SU-DHL-6 (cell line): ENCODE measurements around the gene FNIP2.

ENCODE experiments used
- H2AFZ ChIP-seq: fragments of 200-600 bp; sonication (generic); 2 replicates; pipeline ENCODE4 v1.6.1; 2014; ENCODE audit warnings: low read depth, mild to moderate bottlenecking, moderate library complexity, mixed read lengths, antibody characterized with exemption, low read length; ENCODE audit not compliant: severe bottlenecking
- H3F3A ChIP-seq: fragments of 200-600 bp; shearing (Covaris generic); 2 replicates; pipeline ENCODE4 v1.6.0; 2016; ENCODE audit warnings: antibody characterized with exemption, mild to moderate bottlenecking; ENCODE audit not compliant: insufficient read depth
- H3K27ac ChIP-seq: fragments of 200-600 bp; sonication (generic); 2 replicates; pipeline ENCODE4 v1.5.1; 2016; ENCODE audit warnings: low read depth, mild to moderate bottlenecking, low read length, moderate library complexity, mixed read lengths
- H3K27me3 ChIP-seq: fragments of 200-600 bp; sonication (generic), shearing (Covaris generic); 2 replicates; pipeline ENCODE4 v1.6.0; 2014; ENCODE audit warnings: mild to moderate bottlenecking, low read length
- H3K36me3 ChIP-seq: fragments of 200-600 bp; sonication (generic); 2 replicates; pipeline ENCODE4 v1.6.1; 2014; ENCODE audit warnings: mild to moderate bottlenecking, low read length, mixed read lengths
- H3K4me2 ChIP-seq: fragments of 300-600, 200-600 bp; shearing (Covaris generic), sonication (generic); 2 replicates; pipeline ENCODE4 v1.6.0; 2014; ENCODE audit warnings: low read length, low read depth, mild to moderate bottlenecking; ENCODE audit not compliant: poor library complexity, severe bottlenecking
- H3K4me3 ChIP-seq: fragments of 200-600 bp; sonication (generic); 2 replicates; pipeline ENCODE4 v1.5.1; 2014; ENCODE audit warnings: antibody characterized with exemption, low read length, mild to moderate bottlenecking, mixed read lengths; ENCODE audit not compliant: insufficient read depth, poor library complexity, severe bottlenecking
- H3K79me2 ChIP-seq: fragments of 200-600 bp; sonication (generic); 2 replicates; pipeline ENCODE4 v1.6.1; 2014; ENCODE audit warnings: mild to moderate bottlenecking, low read length, moderate library complexity; ENCODE audit not compliant: insufficient read depth
- H3K9ac ChIP-seq: fragments of 200-600 bp; sonication (generic); 2 replicates; pipeline ENCODE4 v1.7.0; 2014; ENCODE audit warnings: mild to moderate bottlenecking, low read length
- H3K9me2 ChIP-seq: fragments of 200-600 bp; sonication (generic); replicated peaks from 2 replicates; pipeline ENCODE4 v1.6.1; 2014; ENCODE audit warnings: low read length; ENCODE audit not compliant: insufficient read depth
- H3K9me3 ChIP-seq: fragments of 200-600 bp; sonication (generic); 2 replicates; pipeline ENCODE4 v1.6.1; 2014; ENCODE audit warnings: low read length, mixed read lengths; ENCODE audit not compliant: insufficient read depth
- H4K20me1 ChIP-seq: fragments of 200-600 bp; sonication (generic); 2 replicates; pipeline ENCODE4 v1.6.1; 2014; ENCODE audit warnings: low read depth, mild to moderate bottlenecking, antibody characterized with exemption, low read length, moderate library complexity, mixed read lengths
- EZH2phosphoT487 ChIP-seq: fragments of 200-600 bp; sonication (generic), shearing (Covaris generic); conservative IDR thresholded peaks from 2 replicates; pipeline ENCODE4 v1.6.1; 2018; ENCODE audit warnings: mild to moderate bottlenecking, antibody characterized with exemption, low read length, moderate library complexity, mixed read lengths
- TF ChIP-seq, protein P1 (sequence below): fragments of 200-600 bp; sonication (generic); IDR thresholded peaks from one replicate; pipeline ENCODE4 v1.5.1; 2017; ENCODE audit warnings: antibody characterized with exemption, mild to moderate bottlenecking, low read length, moderate library complexity; ENCODE audit not compliant: insufficient read depth, poor library complexity, severe bottlenecking

The FNIP2 gene

GRCh38 chr4:158833602-158834001, 64.8 kb downstream of the FNIP2 start:
- H2AFZ ChIP-seq = no peak overlapping the region
- H3K36me3 ChIP-seq = no peaks in the 10 kb centered on the region
- H3K9me2 ChIP-seq = no peaks in the 10 kb centered on the region
- H4K20me1 ChIP-seq = no peaks in the 10 kb centered on the region
- no peak overlapping the region for H3K27ac ChIP-seq
- H3K4me3 ChIP-seq = no peak overlapping the region
- no peak overlapping the region for H3K9ac ChIP-seq
- no peaks in the 10 kb centered on the region for H3K79me2 ChIP-seq
- no peak for TF ChIP-seq EZH2phosphoT487
- TF ChIP-seq, protein P1, sequence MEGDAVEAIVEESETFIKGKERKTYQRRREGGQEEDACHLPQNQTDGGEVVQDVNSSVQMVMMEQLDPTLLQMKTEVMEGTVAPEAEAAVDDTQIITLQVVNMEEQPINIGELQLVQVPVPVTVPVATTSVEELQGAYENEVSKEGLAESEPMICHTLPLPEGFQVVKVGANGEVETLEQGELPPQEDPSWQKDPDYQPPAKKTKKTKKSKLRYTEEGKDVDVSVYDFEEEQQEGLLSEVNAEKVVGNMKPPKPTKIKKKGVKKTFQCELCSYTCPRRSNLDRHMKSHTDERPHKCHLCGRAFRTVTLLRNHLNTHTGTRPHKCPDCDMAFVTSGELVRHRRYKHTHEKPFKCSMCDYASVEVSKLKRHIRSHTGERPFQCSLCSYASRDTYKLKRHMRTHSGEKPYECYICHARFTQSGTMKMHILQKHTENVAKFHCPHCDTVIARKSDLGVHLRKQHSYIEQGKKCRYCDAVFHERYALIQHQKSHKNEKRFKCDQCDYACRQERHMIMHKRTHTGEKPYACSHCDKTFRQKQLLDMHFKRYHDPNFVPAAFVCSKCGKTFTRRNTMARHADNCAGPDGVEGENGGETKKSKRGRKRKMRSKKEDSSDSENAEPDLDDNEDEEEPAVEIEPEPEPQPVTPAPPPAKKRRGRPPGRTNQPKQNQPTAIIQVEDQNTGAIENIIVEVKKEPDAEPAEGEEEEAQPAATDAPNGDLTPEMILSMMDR = no peak
- H3K9me3 ChIP-seq = no peaks in the 10 kb centered on the region
- H3K27me3 ChIP-seq = no peaks in the 10 kb centered on the region
- no peak overlapping the region for H3K4me2 ChIP-seq
- H3F3A ChIP-seq = no peaks in the 10 kb centered on the region

GRCh38 chr4:158835226-158836001, 66.6 kb downstream of the FNIP2 start:
- Histone ChIP-seq H3K9me3 (no peaks in the 10 kb centered on the region), H3K27ac (no peak overlapping the region), H3K79me2 (no peaks in the 10 kb centered on the region), H4K20me1 (no peaks in the 10 kb centered on the region), H3F3A (no peaks in the 10 kb centered on the region), H2AFZ (no peak overlapping the region), H3K27me3 (no peaks in the 10 kb centered on the region), H3K4me2 (no peak overlapping the region), H3K36me3 (no peaks in the 10 kb centered on the region), H3K4me3 (no peak overlapping the region), H3K9me2 (no peaks in the 10 kb centered on the region), H3K9ac (no peak overlapping the region)
- no peak for TF ChIP-seq EZH2phosphoT487
- TF ChIP-seq, protein P1 = no peak

DNA sequence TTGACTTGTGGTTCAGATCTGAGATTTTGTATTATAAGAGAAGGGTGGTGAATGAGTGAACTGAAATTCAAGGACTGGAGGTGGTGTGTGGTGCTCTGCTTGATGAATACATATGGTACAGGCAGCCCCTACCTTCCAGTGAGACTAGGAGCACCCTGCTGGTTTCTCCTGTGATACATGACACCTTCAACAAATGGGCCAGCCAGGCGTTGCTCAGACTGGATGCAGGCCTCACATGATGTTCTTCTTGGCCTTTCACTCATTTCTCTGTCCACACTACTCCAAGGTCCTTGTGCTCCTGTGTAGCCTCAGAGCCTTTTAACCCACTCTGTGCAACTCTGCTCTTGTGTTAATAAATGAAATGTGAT, 67.2 kb downstream of the FNIP2 start:
- Histone ChIP-seq H3K9ac (no peak overlapping the region), H3K9me2 (no peaks in the 10 kb centered on the region), H3K9me3 (no peaks in the 10 kb centered on the region), H4K20me1 (no peaks in the 10 kb centered on the region), H3K79me2 (no peaks in the 10 kb centered on the region), H3K36me3 (no peaks in the 10 kb centered on the region), H3K4me3 (no peak overlapping the region), H3F3A (no peaks in the 10 kb centered on the region), H3K4me2 (no peak overlapping the region), H3K27ac (no peak overlapping the region), H3K27me3 (no peaks in the 10 kb centered on the region), H2AFZ (no peak overlapping the region)
- no peak for TF ChIP-seq EZH2phosphoT487
- TF ChIP-seq, protein P1 = no peak
